ENCODE measurements around the gene CGB8.

GRCh38 chr19:49004964-49005614 is 43.8 kb downstream of the CGB8 start:
- TF ChIP-seq GABPA (IDR thresholded peaks at IDR 0.05; ENCODE audit: borderline replicate concordance, insufficient read depth, low read length) (no peak), CTCF (IDR thresholded peaks at IDR 0.05; ENCODE audit: control extremely low read depth in 1 of 3, insufficient read depth in 1 of 3, low read depth in 1 of 3, low read length in 3 of 3) (no peak), POLR2A (IDR thresholded peaks at IDR 0.05; ENCODE audit: control extremely low read depth in 1 of 2, low read depth in 2 of 2, low read length in 2 of 2) (no peak), KDM1A (IDR thresholded peaks at IDR 0.05; ENCODE audit: borderline replicate concordance, low read length) (no peak), POLR2AphosphoS5 (IDR thresholded peaks at IDR 0.05; ENCODE audit: low read depth, low read length) (no peak), EZH2 (IDR thresholded peaks at IDR 0.05; ENCODE audit: low read depth, low read length, severe bottlenecking) (no peak), TCF12 (IDR thresholded peaks at IDR 0.05; ENCODE audit: low read depth, low read length) (no peak), HDAC2 (IDR thresholded peaks at IDR 0.05; ENCODE audit: borderline replicate concordance in 1 of 2, low read depth in 2 of 2, low read length in 2 of 2) (no peak), TAF1 (IDR thresholded peaks at IDR 0.05; ENCODE audit: low read depth, low read length) (no peak), GTF2F1 (IDR thresholded peaks at IDR 0.05; ENCODE audit: borderline replicate concordance, low read depth, low read length) (no peak), SIX5 (IDR thresholded peaks at IDR 0.05; ENCODE audit: low read depth, low read length) (no peak), ATF3 (IDR thresholded peaks at IDR 0.05; ENCODE audit: insufficient read depth, low read depth, low read length) (no peak), RAD21 (IDR thresholded peaks at IDR 0.05 in 1 of 2, conservative IDR thresholded peaks at IDR 0.05 in 1 of 2; ENCODE audit: low read depth in 2 of 2, low read length in 2 of 2) (no peak)

Measured in H1 (cell line).